Measurements from ENCODE around the gene VASP.

DNA sequence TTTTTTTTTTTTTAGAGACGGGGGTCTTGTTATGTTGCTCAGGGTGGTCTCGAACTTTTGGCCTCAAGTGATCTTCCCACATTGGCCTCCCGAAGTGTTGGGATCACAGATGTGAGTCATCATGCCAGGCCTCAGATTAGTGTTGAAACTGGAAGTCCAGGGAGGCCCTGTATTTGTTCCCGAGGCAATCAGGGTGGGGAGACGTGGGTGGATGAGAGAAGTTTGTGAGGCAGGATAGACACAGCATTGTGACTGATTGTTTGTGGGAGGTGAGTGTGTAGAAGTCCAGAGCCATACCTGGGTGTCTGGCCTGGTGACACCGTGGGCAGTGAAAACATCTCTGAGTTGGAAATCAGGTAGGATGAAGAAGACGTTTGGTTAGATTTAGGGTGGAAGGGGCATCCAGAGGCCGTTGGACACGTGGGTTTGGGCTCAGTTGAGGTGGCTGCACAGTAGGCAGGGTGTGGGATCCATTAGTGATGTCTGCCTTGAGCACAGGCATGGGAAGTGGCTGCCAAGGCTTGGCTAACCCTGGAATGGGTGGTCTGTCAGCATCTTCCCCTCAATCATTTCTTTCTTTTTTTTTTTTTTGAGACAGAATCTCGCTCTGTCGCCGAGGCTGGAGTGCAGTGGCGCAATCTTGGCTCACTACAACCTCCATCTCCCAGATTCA is 22.9 kb upstream of the VASP start:
- TF ChIP-seq, protein P1, sequence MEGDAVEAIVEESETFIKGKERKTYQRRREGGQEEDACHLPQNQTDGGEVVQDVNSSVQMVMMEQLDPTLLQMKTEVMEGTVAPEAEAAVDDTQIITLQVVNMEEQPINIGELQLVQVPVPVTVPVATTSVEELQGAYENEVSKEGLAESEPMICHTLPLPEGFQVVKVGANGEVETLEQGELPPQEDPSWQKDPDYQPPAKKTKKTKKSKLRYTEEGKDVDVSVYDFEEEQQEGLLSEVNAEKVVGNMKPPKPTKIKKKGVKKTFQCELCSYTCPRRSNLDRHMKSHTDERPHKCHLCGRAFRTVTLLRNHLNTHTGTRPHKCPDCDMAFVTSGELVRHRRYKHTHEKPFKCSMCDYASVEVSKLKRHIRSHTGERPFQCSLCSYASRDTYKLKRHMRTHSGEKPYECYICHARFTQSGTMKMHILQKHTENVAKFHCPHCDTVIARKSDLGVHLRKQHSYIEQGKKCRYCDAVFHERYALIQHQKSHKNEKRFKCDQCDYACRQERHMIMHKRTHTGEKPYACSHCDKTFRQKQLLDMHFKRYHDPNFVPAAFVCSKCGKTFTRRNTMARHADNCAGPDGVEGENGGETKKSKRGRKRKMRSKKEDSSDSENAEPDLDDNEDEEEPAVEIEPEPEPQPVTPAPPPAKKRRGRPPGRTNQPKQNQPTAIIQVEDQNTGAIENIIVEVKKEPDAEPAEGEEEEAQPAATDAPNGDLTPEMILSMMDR (conservative IDR thresholded peaks at IDR 0.05; ENCODE audit: low read depth in 2 of 2): no peak
- TF ChIP-seq POLR2AphosphoS5 (IDR thresholded peaks at IDR 0.05; ENCODE audit: low read depth) (no peak), EZH2 (IDR thresholded peaks at IDR 0.05; ENCODE audit: low read depth, unreplicated experiment) (no peak), ZNF331 (CRISPR knock-in tag; IDR thresholded peaks at IDR 0.05; ENCODE audit: low read depth) (no peak), JUNB (IDR thresholded peaks at IDR 0.05; ENCODE audit: unreplicated experiment) (no peak)

All from GM23338 (cell line).